ENCODE measurements around the gene FASLG. TPM values are rescaled to one million over a fixed set of nuclear protein-coding genes. Genes with fewer than 3 reads are reported as not detected.

FASLG gene
- total and polyA plus RNA-seq, 9 donors: 0.07 to 0.83 (median 0.31) TPM; not detected in 4

GRCh38 chr1:172661107-172661506, 2.2 kb downstream of the FASLG start:
- 80 to 85% (median 83%) methylated on average over 3 of the region's 3 CpGs for WGBS, 3 donors

GRCh38 chr1:172662464-172663109, 3.7 kb downstream of the FASLG start:
- TF ChIP-seq POLR2A (IDR thresholded peaks at IDR 0.05): no peak
- no peak for TF ChIP-seq EP300 (IDR thresholded peaks at IDR 0.05)
- TF ChIP-seq CTCF (IDR thresholded peaks at IDR 0.05): no peak
- H3K36me3 ChIP-seq: no peaks in the 10 kb centered on the region
- no peaks in the 10 kb centered on the region for H3K4me1 ChIP-seq (ENCODE audit: insufficient read depth)
- H3K27me3 ChIP-seq: no peaks in the 10 kb centered on the region
- H3K4me3 ChIP-seq: no peak overlapping the region
- H3K9me3 ChIP-seq: no peaks in the 10 kb centered on the region
- no peak overlapping the region for H3K27ac ChIP-seq
- WGBS, 3 donors: 27 to 43% (median 33%) methylated on average over 14 of the region's 14 CpGs
- DNase-seq: no peak
- intact Hi-C loops (cut with DNase I): no loop called here

More at GRCh38 chr1:172661107-172661506, 2.2 kb downstream of the FASLG start:
- TF ChIP-seq CTCF (IDR thresholded peaks at IDR 0.05): no peak
- no peak for TF ChIP-seq POLR2A (IDR thresholded peaks at IDR 0.05)
- no peak for TF ChIP-seq EP300 (IDR thresholded peaks at IDR 0.05)
- Histone ChIP-seq H3K27ac (no peak overlapping the region), H3K9me3 (no peaks in the 10 kb centered on the region), H3K4me1 (ENCODE audit: insufficient read depth) (no peaks in the 10 kb centered on the region), H3K27me3 (no peaks in the 10 kb centered on the region), H3K4me3 (no peak overlapping the region), H3K36me3 (no peaks in the 10 kb centered on the region)
- intact Hi-C loops (cut with DNase I): no loop called here
- DNase-seq: no peak

GRCh38 chr1:172663732-172664131, 4.8 kb downstream of the FASLG start:
- DNase-seq: no peak
- H3K4me3 ChIP-seq: no peak overlapping the region
- no peaks in the 10 kb centered on the region for H3K9me3 ChIP-seq
- H3K36me3 ChIP-seq: no peaks in the 10 kb centered on the region
- TF ChIP-seq POLR2A (IDR thresholded peaks at IDR 0.05) (no peak), CTCF (IDR thresholded peaks at IDR 0.05) (no peak), EP300 (IDR thresholded peaks at IDR 0.05) (no peak)
- no peaks in the 10 kb centered on the region for H3K4me1 ChIP-seq (ENCODE audit: insufficient read depth)
- intact Hi-C loops (cut with DNase I): no loop called here
- WGBS, 3 donors: 93% methylated on average over 3 of the region's 3 CpGs
- H3K27ac ChIP-seq: no peak overlapping the region
- H3K27me3 ChIP-seq: no peaks in the 10 kb centered on the region

DNA sequence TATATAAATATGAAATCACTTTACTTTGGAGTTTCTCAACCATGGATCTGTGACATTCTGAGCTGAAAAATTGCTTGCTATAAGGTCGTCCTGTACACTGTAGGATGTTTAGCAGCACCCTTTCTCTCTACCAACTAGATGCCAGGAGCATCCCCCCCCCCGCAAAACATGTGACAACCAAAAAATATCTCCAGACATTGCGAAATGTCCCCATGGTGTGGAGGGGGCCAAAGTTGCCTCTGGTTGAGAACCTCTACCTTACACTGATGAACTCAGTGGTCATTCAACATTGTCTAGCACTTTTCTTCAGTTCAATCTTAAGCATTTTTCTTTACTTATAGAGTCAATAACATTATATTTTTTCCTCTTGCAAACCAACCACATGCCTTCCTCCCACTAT, 9.2 kb downstream of the FASLG start:
- DNase-seq: no peak
- Histone ChIP-seq H3K9me3 (no peaks in the 10 kb centered on the region), H3K27ac (no peak overlapping the region), H3K4me3 (no peak overlapping the region), H3K27me3 (no peaks in the 10 kb centered on the region), H3K36me3 (no peaks in the 10 kb centered on the region), H3K4me1 (ENCODE audit: insufficient read depth) (no peaks in the 10 kb centered on the region)
- WGBS, 3 donors: 84 to 88% (median 88%) methylated on average over 3 of the region's 3 CpGs
- intact Hi-C loops (cut with DNase I): no loop called here
- TF ChIP-seq EP300 (IDR thresholded peaks at IDR 0.05): no peak
- no peak for TF ChIP-seq CTCF (IDR thresholded peaks at IDR 0.05)
- no peak for TF ChIP-seq POLR2A (IDR thresholded peaks at IDR 0.05)

Data from ovary (tissue), 9 donors.